Measurements from ENCODE around the gene DYNLT2B.
"Not testable (repeated sequence)": the region's sequence is repeated elsewhere in the genome, so short reads cannot be mapped to it uniquely, and the experiment has no call there.

DYNLT2B gene

GRCh38 chr3:196317687-196318467 is at the start of gene DYNLT2B:
Gene DYNLT2B, minus strand, starts transcription at chr3:196318240. Its CDS starts 88 bp downstream, at chr3:196318152.
- peak; percentile 90 for DNase-seq

- no peak for DNase-seq
Measured at GRCh38 chr3:196365736-196366135, 47.7 kb upstream of the DYNLT2B start.

- no peak for DNase-seq
Measured at GRCh38 chr3:196360586-196360985, 42.5 kb upstream of the DYNLT2B start.

GRCh38 chr3:196358540-196358939 is 40.5 kb upstream of the DYNLT2B start:
- not testable (repeated sequence) for DNase-seq

GRCh38 chr3:196357905-196358304 is 39.9 kb upstream of the DYNLT2B start:
- no peak for DNase-seq

GRCh38 chr3:196356556-196356955 is 38.5 kb upstream of the DYNLT2B start:
- DNase-seq = no peak

GRCh38 chr3:196355668-196356067 is 37.6 kb upstream of the DYNLT2B start:
- no peak for DNase-seq

- DNase-seq = no peak
Measured at GRCh38 chr3:196354132-196354531, 36.1 kb upstream of the DYNLT2B start.

GRCh38 chr3:196351541-196351940 is 33.5 kb upstream of the DYNLT2B start:
- DNase-seq = no peak

- DNase-seq = no peak
Measured at GRCh38 chr3:196350067-196350466, 32.0 kb upstream of the DYNLT2B start.

GRCh38 chr3:196348698-196349097 is 30.7 kb upstream of the DYNLT2B start:
- no peak for DNase-seq

GRCh38 chr3:196344663-196345062 is 26.6 kb upstream of the DYNLT2B start:
- no peak for DNase-seq

GRCh38 chr3:196343917-196344316 is 25.9 kb upstream of the DYNLT2B start:
- DNase-seq = not testable (repeated sequence)

GRCh38 chr3:196341137-196341536 is 23.1 kb upstream of the DYNLT2B start:
- DNase-seq = no peak

- no peak for DNase-seq
Measured at GRCh38 chr3:196340466-196340865, 22.4 kb upstream of the DYNLT2B start.

- DNase-seq = no peak
Measured at GRCh38 chr3:196339493-196340254, 21.6 kb upstream of the DYNLT2B start.

GRCh38 chr3:196339044-196339443 is 21.0 kb upstream of the DYNLT2B start:
- no peak for DNase-seq

- no peak for DNase-seq
Measured at GRCh38 chr3:196336319-196337145, 18.5 kb upstream of the DYNLT2B start.

GRCh38 chr3:196335503-196335948 is 17.5 kb upstream of the DYNLT2B start:
- DNase-seq = no peak

GRCh38 chr3:196334982-196335381 is 16.9 kb upstream of the DYNLT2B start:
- DNase-seq = no peak

GRCh38 chr3:196332168-196332567 is 14.1 kb upstream of the DYNLT2B start:
- DNase-seq = peak; percentile 41

GRCh38 chr3:196327405-196327804 is 9.4 kb upstream of the DYNLT2B start:
- DNase-seq = no peak

- no peak for DNase-seq
Measured at GRCh38 chr3:196326936-196327335, 8.9 kb upstream of the DYNLT2B start.

Measured in NCI-H2029 (cell line).